DND-41 (cell line): ENCODE results near the gene TSC22D1.

Experiments
- ATAC-seq: fragments of 200-7000 bp; cut with Tn5 transposase; 3 replicates; pipeline ENCODE4 v1.9.1; 2021; ENCODE audit warnings: low read depth; ENCODE audit not compliant: insufficient read depth
- DNase-seq: peaks from one replicate; pipeline ENCODE4 v3.0.0-alpha.2; 2020
- H2AFZ ChIP-seq: 2 replicates; pipeline ENCODE4 v1.6.0; 2012; ENCODE audit warnings: low read depth, low read length
- H3K27ac ChIP-seq: 2 replicates; pipeline ENCODE4 v1.5.1; 2012; ENCODE audit warnings: low read length, inconsistent platforms
- H3K27me3 ChIP-seq: fragments of 200-600 bp; sonication (generic); 2 replicates; pipeline ENCODE4 v1.6.0; 2012; ENCODE audit warnings: low read length, mild to moderate bottlenecking, inconsistent platforms; ENCODE audit not compliant: insufficient read depth, poor library complexity
- H3K36me3 ChIP-seq: 2 replicates; pipeline ENCODE4 v1.5.1; 2012; ENCODE audit warnings: low read length, inconsistent platforms; ENCODE audit not compliant: insufficient read depth
- H3K4me1 ChIP-seq: 2 replicates; pipeline ENCODE4 v1.5.1; 2012; ENCODE audit warnings: mild to moderate bottlenecking, low read length; ENCODE audit not compliant: insufficient read depth
- H3K4me2 ChIP-seq: 2 replicates; pipeline ENCODE4 v1.6.0; 2012; ENCODE audit warnings: mild to moderate bottlenecking, moderate library complexity, low read length, inconsistent platforms; ENCODE audit not compliant: insufficient read depth
- H3K4me3 ChIP-seq, 2 experiments: fragments of 200-600 bp in 1 of 2; shearing (Covaris generic) in 1 of 2; 2 replicates each; pipeline ENCODE4 v1.5.1; 2012 to 2016; ENCODE audit warnings: inconsistent platforms in 2 of 2, low read length in 2 of 2, mild to moderate bottlenecking in 2 of 2, low read depth in 1 of 2, moderate library complexity in 1 of 2
- H3K79me2 ChIP-seq: 2 replicates; pipeline ENCODE4 v1.6.0; 2012; ENCODE audit warnings: low read length, inconsistent platforms; ENCODE audit not compliant: insufficient read depth
- H3K9ac ChIP-seq: 2 replicates; pipeline ENCODE4 v1.6.0; 2012; ENCODE audit warnings: low read depth, mild to moderate bottlenecking, inconsistent platforms, low read length, moderate library complexity
- H3K9me3 ChIP-seq: 2 replicates; pipeline ENCODE4 v1.5.1; 2012; ENCODE audit warnings: low read length, moderate library complexity, mild to moderate bottlenecking, inconsistent platforms; ENCODE audit not compliant: insufficient read depth, severe bottlenecking
- H4K20me1 ChIP-seq: 2 replicates; pipeline ENCODE4 v1.6.0; 2012; ENCODE audit warnings: low read length; ENCODE audit not compliant: insufficient read depth
- EZH2 ChIP-seq: IDR thresholded peaks from 3 replicates; pipeline ENCODE4 v1.6.1; 2012; ENCODE audit warnings: borderline replicate concordance, low read depth, mild to moderate bottlenecking, moderate library complexity, low read length, inconsistent platforms; ENCODE audit not compliant: severe bottlenecking
- TF ChIP-seq, protein P1 (sequence below): IDR thresholded peaks from 2 replicates; pipeline ENCODE4 v1.5.1; 2012; ENCODE audit warnings: borderline replicate concordance, low read length, moderate library complexity, mild to moderate bottlenecking; ENCODE audit not compliant: poor library complexity, severe bottlenecking; ENCODE audit errors: extremely low read depth

TSC22D1 gene

DNA sequence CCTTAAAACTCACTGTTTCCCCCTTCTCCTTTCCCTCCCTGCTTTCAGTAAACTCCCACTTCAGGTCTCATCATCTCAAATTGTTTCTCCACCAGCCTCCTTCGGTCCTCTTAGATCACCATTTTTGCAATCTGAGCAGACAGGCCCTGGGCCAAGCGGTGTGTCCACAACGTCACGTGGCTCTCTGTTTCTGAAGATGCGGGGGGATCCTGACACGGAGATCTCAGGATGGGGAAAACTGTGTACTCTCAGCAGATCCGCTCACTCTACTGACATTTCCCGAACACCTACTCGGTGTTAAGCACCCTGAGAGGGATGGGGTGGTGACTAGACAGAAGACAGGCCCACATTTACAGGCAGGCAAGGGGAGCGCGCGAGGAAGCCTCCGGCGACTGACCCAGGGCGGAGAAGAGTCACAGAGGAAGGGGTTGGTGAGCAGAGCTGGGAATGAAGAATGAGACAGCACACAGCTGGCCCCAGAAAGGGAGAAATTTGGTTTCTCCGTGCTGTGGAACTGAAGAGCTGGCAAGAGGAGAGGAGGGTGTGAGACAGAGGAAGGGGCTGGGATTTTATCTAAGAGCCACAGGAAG is 163.7 kb downstream of the TSC22D1 start:
- H3K4me2 ChIP-seq, result no peak overlapping the region
- peak overlapping the region; percentile 19 for H3K27ac ChIP-seq
- no peaks in the 10 kb centered on the region for H3K79me2 ChIP-seq
- TF ChIP-seq, protein P1, sequence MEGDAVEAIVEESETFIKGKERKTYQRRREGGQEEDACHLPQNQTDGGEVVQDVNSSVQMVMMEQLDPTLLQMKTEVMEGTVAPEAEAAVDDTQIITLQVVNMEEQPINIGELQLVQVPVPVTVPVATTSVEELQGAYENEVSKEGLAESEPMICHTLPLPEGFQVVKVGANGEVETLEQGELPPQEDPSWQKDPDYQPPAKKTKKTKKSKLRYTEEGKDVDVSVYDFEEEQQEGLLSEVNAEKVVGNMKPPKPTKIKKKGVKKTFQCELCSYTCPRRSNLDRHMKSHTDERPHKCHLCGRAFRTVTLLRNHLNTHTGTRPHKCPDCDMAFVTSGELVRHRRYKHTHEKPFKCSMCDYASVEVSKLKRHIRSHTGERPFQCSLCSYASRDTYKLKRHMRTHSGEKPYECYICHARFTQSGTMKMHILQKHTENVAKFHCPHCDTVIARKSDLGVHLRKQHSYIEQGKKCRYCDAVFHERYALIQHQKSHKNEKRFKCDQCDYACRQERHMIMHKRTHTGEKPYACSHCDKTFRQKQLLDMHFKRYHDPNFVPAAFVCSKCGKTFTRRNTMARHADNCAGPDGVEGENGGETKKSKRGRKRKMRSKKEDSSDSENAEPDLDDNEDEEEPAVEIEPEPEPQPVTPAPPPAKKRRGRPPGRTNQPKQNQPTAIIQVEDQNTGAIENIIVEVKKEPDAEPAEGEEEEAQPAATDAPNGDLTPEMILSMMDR, result no peak
- no peak for TF ChIP-seq EZH2
- no peak for DNase-seq
- H2AFZ ChIP-seq, result peak overlapping the region; percentile 51; the same call in 1 of the 2 replicates
- H3K36me3 ChIP-seq, result no peaks in the 10 kb centered on the region
- H3K4me1 ChIP-seq, result peaks cover 19% of the 10 kb centered on the region
- no peak overlapping the region for H3K9ac ChIP-seq
- no peaks in the 10 kb centered on the region for H3K27me3 ChIP-seq
- H3K4me3 ChIP-seq, result no peak overlapping the region
- no peaks in the 10 kb centered on the region for H3K9me3 ChIP-seq
- no peaks in the 10 kb centered on the region for H4K20me1 ChIP-seq
- ATAC-seq, result peak; percentile 31; the same call in 1 of the 3 replicates

DNA sequence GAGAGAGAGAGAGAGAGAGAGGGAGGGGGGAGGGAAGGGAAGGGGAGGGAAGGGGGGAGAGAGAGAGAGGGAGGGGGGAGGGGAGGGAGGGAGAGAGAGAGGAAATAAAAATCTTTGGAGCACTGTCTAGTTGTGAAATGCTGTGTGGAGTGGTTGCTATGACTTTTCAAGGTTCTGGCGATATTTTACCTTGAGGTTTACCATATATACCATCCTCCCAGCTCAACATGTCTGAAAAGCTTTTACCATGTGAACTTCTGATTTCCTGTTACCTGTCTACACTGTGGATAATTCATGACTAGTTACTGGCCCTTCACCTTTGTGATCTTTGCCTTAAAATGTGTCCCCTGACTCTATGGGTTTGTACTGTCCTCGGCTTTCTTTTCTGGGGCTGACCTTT is 164.3 kb downstream of the TSC22D1 start:
- H3K27ac ChIP-seq, result no peak overlapping the region; the same call in 1 of the 2 replicates
- ATAC-seq, result peak; percentile 53; the same call in 2 of the 3 replicates
- no peaks in the 10 kb centered on the region for H3K36me3 ChIP-seq
- DNase-seq, result no peak
- peaks cover 19% of the 10 kb centered on the region for H3K4me1 ChIP-seq
- H4K20me1 ChIP-seq, result no peaks in the 10 kb centered on the region
- H3K9ac ChIP-seq, result no peak overlapping the region
- no peak for TF ChIP-seq EZH2
- TF ChIP-seq, protein P1, result no peak
- H3K79me2 ChIP-seq, result no peaks in the 10 kb centered on the region
- peak overlapping the region; percentile 51; the same call in 1 of the 2 replicates for H2AFZ ChIP-seq
- no peaks in the 10 kb centered on the region for H3K9me3 ChIP-seq
- no peak overlapping the region for H3K4me2 ChIP-seq
- H3K4me3 ChIP-seq, result no peak overlapping the region
- no peaks in the 10 kb centered on the region for H3K27me3 ChIP-seq

DNA sequence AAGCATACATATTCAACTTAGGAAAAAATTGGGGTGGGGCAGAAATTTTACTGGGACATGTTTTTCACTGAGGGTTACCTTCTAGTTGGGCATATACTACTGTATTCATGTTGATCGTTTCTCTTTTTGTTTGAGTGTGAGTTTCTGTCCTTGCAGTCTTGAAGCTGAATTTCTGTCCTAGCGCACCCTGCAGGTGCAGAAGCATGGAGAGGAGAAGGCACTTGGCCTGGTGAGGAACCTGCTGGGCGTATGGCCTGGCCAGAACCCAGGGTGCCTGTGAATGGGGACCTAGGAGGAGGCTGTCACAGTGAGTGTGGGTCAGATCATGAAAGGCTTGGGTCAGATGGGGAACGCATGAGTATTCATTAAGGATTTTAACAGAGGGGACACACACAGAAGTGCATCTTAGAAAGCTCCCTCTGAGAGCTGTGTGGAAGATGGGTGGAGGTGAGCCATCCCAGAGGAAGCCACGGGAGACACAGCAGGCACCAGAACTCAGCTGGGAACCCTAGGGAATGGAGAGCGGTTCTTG is 165.7 kb downstream of the TSC22D1 start:
- no peak overlapping the region for H3K9ac ChIP-seq
- H3K9me3 ChIP-seq, result no peaks in the 10 kb centered on the region
- no peak overlapping the region for H3K4me2 ChIP-seq
- H3K27me3 ChIP-seq, result no peaks in the 10 kb centered on the region
- no peak for ATAC-seq
- H3K27ac ChIP-seq, result no peak overlapping the region
- no peaks in the 10 kb centered on the region for H3K36me3 ChIP-seq
- no peaks in the 10 kb centered on the region for H3K79me2 ChIP-seq
- no peak overlapping the region for H3K4me3 ChIP-seq
- DNase-seq, result no peak
- no peaks in the 10 kb centered on the region for H4K20me1 ChIP-seq
- no peak overlapping the region for H2AFZ ChIP-seq
- H3K4me1 ChIP-seq, result peaks cover 19% of the 10 kb centered on the region
- no peak for TF ChIP-seq EZH2
- TF ChIP-seq, protein P1, result peak; percentile 30
